Astrocyte of the cerebellum (primary cell): ENCODE data around the gene EXOG.

ENCODE experiments used
- DNase-seq: peaks from one replicate; pipeline ENCODE4 v3.0.0-alpha.2; 2011; ENCODE audit warnings: low read depth
- H3K4me3 ChIP-seq: 2 replicates; pipeline ENCODE4 v1.5.1; 2011; ENCODE audit warnings: mild to moderate bottlenecking, low read depth, low read length, moderate library complexity
- CTCF ChIP-seq: IDR thresholded peaks from 2 replicates; pipeline ENCODE4 v1.5.1; 2012; ENCODE audit warnings: low read length, low read depth, moderate library complexity, mild to moderate bottlenecking; ENCODE audit errors: missing control alignments
- in situ Hi-C: cut with HindIII; loops from 2 replicates; pipeline ENCODE4 v1.10.0; 2017; ENCODE audit warnings: low sequenced_read_pairs

EXOG gene

GRCh38 chr3:38544926-38545325 is 48.8 kb downstream of the EXOG start:
- no peak for DNase-seq
- TF ChIP-seq CTCF = no peak
- in situ Hi-C loops = no loop called here
- no peak overlapping the region for H3K4me3 ChIP-seq

GRCh38 chr3:38545550-38545949 is 49.4 kb downstream of the EXOG start:
- H3K4me3 ChIP-seq = no peak overlapping the region
- no peak for DNase-seq
- in situ Hi-C loops = no loop called here

GRCh38 chr3:38545983-38546382 is 49.8 kb downstream of the EXOG start:
- in situ Hi-C loops = no loop called here

More at GRCh38 chr3:38545550-38545949, 49.4 kb downstream of the EXOG start:
- TF ChIP-seq CTCF = no peak

GRCh38 chr3:38548154-38548931 is 52.2 kb downstream of the EXOG start:
- no peak for TF ChIP-seq CTCF
- no peak overlapping the region for H3K4me3 ChIP-seq
- in situ Hi-C loops = no loop called here
- peak; percentile 5 for DNase-seq

More at GRCh38 chr3:38545983-38546382, 49.8 kb downstream of the EXOG start:
- no peak overlapping the region for H3K4me3 ChIP-seq
- no peak for DNase-seq
- no peak for TF ChIP-seq CTCF

- in situ Hi-C loops = no loop called here
- H3K4me3 ChIP-seq = no peak overlapping the region
- TF ChIP-seq CTCF = no peak
- no peak for DNase-seq
Measured at GRCh38 chr3:38549082-38549481, 52.9 kb downstream of the EXOG start.

- in situ Hi-C loops = no loop called here
- H3K4me3 ChIP-seq = no peak overlapping the region
- no peak for DNase-seq
- TF ChIP-seq CTCF = no peak
Measured at GRCh38 chr3:38549486-38549885, 53.3 kb downstream of the EXOG start.
